Measurements from ENCODE around the gene TEFM. TPM values are rescaled to one million over a fixed set of nuclear protein-coding genes. Genes with fewer than 3 reads are reported as not detected.

TEFM gene
- total RNA-seq, 6 experiments from 2014 or later: 6.6 to 9.9 (median 8.1) TPM

DNA sequence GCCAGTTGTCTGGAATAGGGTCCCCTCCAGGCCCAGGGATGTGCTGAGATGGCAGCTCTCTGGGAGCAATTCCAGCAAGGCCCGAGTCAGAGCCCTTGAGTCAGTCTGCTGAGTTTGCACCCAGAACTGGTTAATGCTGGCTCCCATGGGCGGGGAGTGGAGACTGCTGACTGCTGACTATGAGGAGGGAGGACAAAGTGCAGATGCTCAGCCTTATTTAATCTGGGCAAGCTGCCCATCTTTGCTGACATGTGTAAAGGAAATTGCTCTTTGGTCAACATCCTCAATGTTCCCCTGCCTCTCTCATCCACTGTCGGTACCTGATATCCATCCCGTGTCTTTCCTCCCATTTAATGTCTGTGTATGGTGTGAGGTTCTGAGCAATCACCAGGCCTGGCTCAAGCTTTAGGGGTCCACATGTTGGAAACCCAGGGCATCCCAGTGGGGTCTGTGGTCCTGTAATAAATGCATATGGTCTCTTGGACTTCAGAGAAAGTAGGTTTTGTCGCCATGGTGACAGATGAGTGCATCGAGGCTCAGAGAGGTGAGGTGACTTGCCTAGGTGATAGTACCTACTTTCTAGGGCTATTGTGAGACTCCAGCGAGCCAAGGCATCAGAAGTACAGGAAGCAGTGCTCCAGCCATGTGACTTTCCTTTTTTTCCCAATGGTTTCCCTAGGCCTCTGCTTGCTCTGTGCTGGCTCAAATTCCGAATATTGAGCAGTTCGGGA is 44.8 kb upstream of the TEFM start:
- Histone ChIP-seq H3K4me3 (no peak overlapping the region), H3K4me1 (peaks cover 0 to 7% (median 2%) of the 10 kb centered on the region in 4 donors), H3K36me3 (no peaks in the 10 kb centered on the region), H3K9me3 (no peaks in the 10 kb centered on the region), H3K27me3 (no peaks in the 10 kb centered on the region), H3K27ac (peak overlapping the region in 2 of 3 donors; percentile 3 to 43)
- no peak for TF ChIP-seq POLR2A (IDR thresholded peaks at IDR 0.05)
- TF ChIP-seq, protein P1, sequence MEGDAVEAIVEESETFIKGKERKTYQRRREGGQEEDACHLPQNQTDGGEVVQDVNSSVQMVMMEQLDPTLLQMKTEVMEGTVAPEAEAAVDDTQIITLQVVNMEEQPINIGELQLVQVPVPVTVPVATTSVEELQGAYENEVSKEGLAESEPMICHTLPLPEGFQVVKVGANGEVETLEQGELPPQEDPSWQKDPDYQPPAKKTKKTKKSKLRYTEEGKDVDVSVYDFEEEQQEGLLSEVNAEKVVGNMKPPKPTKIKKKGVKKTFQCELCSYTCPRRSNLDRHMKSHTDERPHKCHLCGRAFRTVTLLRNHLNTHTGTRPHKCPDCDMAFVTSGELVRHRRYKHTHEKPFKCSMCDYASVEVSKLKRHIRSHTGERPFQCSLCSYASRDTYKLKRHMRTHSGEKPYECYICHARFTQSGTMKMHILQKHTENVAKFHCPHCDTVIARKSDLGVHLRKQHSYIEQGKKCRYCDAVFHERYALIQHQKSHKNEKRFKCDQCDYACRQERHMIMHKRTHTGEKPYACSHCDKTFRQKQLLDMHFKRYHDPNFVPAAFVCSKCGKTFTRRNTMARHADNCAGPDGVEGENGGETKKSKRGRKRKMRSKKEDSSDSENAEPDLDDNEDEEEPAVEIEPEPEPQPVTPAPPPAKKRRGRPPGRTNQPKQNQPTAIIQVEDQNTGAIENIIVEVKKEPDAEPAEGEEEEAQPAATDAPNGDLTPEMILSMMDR (IDR thresholded peaks at IDR 0.05): no peak
- intact Hi-C loops (cut with DNase I): no loop called here
- ATAC-seq (peak; percentile 90 to 95 (median 93)), DNase-seq (peak; percentile 86 to 90 (median 90))
- WGBS (ENCODE audit: insufficient coverage, low coverage, low lambda C conversion rate, missing lambda C conversion rate): 37% methylated on average over 9 of the region's 9 CpGs

DNA sequence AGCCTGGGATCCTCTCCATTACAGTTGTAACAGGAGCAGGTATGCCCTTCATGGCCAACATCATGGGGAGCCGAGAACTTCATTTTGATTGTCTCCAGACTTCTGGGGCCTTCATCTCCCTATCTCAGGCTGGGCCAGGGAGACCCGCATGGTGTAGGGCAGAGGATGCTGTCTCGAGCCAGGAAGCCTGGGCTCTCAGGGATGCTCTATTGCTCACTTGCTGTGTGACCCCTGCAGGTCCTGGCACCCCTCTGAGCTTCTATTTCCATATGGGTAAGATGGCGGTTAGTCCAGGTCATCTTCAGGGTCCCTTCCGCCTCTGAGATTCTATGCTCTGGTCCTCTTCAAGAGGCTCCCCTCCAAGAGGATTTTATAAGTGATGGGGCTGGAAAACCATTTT is 44.2 kb upstream of the TEFM start:
- H3K4me1 ChIP-seq: peaks cover 0 to 7% (median 2%) of the 10 kb centered on the region in 4 donors
- no peak overlapping the region for H3K4me3 ChIP-seq
- 100% methylated on average over 1 of the region's 5 CpGs for WGBS (ENCODE audit: insufficient coverage, low coverage, low lambda C conversion rate, missing lambda C conversion rate)
- H3K27ac ChIP-seq: peak overlapping the region in 2 of 3 donors; percentile 3 to 43
- H3K36me3 ChIP-seq: no peaks in the 10 kb centered on the region
- ATAC-seq: no peak
- H3K9me3 ChIP-seq: no peaks in the 10 kb centered on the region
- TF ChIP-seq POLR2A (IDR thresholded peaks at IDR 0.05): no peak
- TF ChIP-seq, protein P1 (IDR thresholded peaks at IDR 0.05): no peak
- intact Hi-C loops (cut with DNase I): no loop called here
- DNase-seq: no peak
- H3K27me3 ChIP-seq: no peaks in the 10 kb centered on the region

DNA sequence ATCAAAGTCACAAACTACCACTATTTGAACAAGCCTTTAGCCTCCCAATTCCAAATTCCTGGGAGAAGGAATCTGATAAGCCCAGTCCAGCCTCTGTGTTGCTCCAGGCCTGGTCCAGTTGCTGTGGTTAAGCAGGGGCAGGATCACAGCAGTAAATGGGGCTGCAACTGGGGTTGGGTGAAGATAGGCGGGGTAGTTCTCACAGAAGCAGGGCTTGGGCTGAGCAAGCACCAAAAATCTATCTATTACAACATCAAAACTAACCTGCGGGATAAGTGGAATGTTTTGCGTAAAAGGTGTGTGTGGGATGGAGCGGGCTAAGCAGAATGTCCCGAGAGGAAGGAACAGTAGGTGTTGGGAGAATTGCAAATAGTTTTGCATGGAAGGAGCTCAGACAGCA is 41.8 kb upstream of the TEFM start:
- no peaks in the 10 kb centered on the region for H3K9me3 ChIP-seq
- H3K36me3 ChIP-seq: no peaks in the 10 kb centered on the region
- TF ChIP-seq POLR2A (IDR thresholded peaks at IDR 0.05): no peak
- TF ChIP-seq, protein P1 (IDR thresholded peaks at IDR 0.05): no peak
- no peaks in the 10 kb centered on the region for H3K27me3 ChIP-seq
- intact Hi-C loops (cut with DNase I): no loop called here
- no peak overlapping the region for H3K4me3 ChIP-seq
- H3K27ac ChIP-seq: no peak overlapping the region
- H3K4me1 ChIP-seq: peaks cover 0 to 7% (median 2%) of the 10 kb centered on the region in 4 donors
- no peak for ATAC-seq
- no peak for DNase-seq
- 80% methylated on average over 5 of the region's 5 CpGs for WGBS (ENCODE audit: insufficient coverage, low coverage, low lambda C conversion rate, missing lambda C conversion rate)

DNA sequence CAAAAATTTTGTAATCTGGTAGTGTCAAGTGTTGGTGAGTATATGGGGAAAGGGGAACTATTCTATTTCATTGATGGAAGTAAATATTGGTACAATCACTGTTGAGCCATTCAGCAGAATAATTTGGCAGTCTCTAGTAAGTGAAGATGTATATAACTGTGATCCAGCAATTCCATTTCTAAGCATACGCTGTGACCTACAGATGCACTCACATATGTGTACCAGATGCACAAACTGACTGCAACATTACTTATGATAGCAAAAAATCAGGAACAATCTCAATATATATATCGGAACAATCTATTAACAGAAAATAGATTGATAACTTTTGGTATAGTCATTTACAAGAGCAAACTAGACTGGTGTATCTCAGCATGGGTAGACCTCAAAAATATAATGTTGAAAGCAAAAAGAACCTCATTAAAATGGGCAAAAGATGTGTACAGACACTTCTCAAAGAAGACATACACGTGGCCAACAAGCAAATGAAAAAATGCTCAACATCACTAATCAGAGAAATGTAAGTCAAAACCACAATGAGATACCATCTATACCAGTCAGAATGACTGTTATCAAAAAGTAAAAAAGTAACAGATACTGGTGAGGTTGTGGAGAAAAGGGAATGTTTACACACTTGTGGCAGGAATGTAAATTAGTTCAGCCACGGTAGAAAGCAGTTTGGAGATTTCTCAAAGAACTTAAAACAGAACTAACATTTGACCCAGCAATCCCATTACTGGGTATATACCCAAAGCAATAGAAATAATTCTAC is 36.5 kb upstream of the TEFM start:
- Histone ChIP-seq H3K27me3 (no peaks in the 10 kb centered on the region), H3K27ac (no peak overlapping the region), H3K4me1 (no peaks in the 10 kb centered on the region), H3K4me3 (no peak overlapping the region), H3K36me3 (no peaks in the 10 kb centered on the region), H3K9me3 (no peaks in the 10 kb centered on the region)
- intact Hi-C loops (cut with DNase I): no loop called here
- TF ChIP-seq POLR2A (IDR thresholded peaks at IDR 0.05): no peak
- TF ChIP-seq, protein P1 (IDR thresholded peaks at IDR 0.05): no peak
- ATAC-seq: no peak
- DNase-seq: no peak
- 58% methylated on average over 4 of the region's 4 CpGs for WGBS (ENCODE audit: insufficient coverage, low coverage, low lambda C conversion rate, missing lambda C conversion rate)

Data from right lobe of liver (tissue), 6 donors.